Brain microvascular endothelial cell (primary cell): ENCODE results near the gene MTARC1.

ENCODE experiments used
- DNase-seq: peaks from one replicate; pipeline ENCODE4 v3.0.0-alpha.2; 2020
- H3K27ac ChIP-seq: fragments of 250-450 bp; sonication (Bioruptor Pico); 2 replicates; pipeline ENCODE4 v1.5.1; 2020; ENCODE audit warnings: mild to moderate bottlenecking, moderate library complexity
- H3K27me3 ChIP-seq: fragments of 250-450 bp; sonication (Bioruptor Pico); replicated peaks from 2 replicates; pipeline ENCODE4 v1.5.1; 2020; ENCODE audit warnings: mild to moderate bottlenecking
- H3K36me3 ChIP-seq: fragments of 250-450 bp; sonication (Bioruptor Pico); replicated peaks from 2 replicates; pipeline ENCODE4 v1.5.1; 2020; ENCODE audit warnings: mild to moderate bottlenecking
- H3K4me3 ChIP-seq: 2 replicates; pipeline ENCODE4 v1.5.1; 2011; ENCODE audit warnings: low read depth, mild to moderate bottlenecking, control low read depth, low read length, moderate library complexity
- in situ Hi-C: cut with HindIII; loops from 2 replicates; pipeline ENCODE4 v1.10.0; 2017; ENCODE audit warnings: low sequenced_read_pairs, low pct_ligation_motif_present
- TF ChIP-seq, protein P1 (sequence below): IDR thresholded peaks from 2 replicates; pipeline ENCODE4 v1.5.1; 2011; ENCODE audit warnings: low read depth, mild to moderate bottlenecking, moderate library complexity, low read length, control low read depth, inconsistent platforms; ENCODE audit errors: missing control alignments

MTARC1 gene

DNA sequence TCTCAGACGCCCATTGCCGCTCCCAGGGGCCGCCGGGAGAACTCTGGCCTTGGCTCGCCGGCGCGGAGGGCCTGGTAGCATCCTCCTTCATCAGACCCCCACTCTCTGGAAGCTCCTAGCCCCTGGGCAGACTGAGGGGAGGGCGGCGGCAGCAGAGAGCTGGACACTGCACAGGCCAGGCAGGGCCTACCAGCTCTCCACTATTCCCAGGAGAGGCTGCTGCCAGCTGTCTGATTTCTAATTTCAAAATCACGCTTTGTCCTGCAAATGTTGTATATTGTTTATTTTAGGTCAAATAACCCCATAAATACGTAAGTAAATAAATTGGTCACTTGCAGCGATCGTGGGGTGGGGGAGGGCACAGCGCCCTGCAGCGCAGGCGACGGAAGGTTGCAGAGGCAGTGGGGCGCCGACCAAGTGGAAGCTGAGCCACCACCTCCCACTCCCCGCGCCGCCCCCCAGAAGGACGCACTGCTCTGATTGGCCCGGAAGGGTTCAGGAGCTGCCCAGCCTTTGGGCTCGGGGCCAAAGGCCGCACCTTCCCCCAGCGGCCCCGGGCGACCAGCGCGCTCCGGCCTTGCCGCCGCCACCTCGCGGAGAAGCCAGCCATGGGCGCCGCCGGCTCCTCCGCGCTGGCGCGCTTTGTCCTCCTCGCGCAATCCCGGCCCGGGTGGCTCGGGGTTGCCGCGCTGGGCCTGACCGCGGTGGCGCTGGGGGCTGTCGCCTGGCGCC is at the start of gene MTARC1:
TSS of gene MTARC1 (plus strand) at position 577 of the 732 bp plus-strand sequence. CDS start at position 609, 32 bp downstream.
- peak within 1 kb of the TSS; percentile 56 for H3K4me3 ChIP-seq
- H3K27ac ChIP-seq, result no peak within 1 kb of the TSS
- H3K36me3 ChIP-seq, result no peaks in the 10 kb centered on the region
- TF ChIP-seq, protein P1, sequence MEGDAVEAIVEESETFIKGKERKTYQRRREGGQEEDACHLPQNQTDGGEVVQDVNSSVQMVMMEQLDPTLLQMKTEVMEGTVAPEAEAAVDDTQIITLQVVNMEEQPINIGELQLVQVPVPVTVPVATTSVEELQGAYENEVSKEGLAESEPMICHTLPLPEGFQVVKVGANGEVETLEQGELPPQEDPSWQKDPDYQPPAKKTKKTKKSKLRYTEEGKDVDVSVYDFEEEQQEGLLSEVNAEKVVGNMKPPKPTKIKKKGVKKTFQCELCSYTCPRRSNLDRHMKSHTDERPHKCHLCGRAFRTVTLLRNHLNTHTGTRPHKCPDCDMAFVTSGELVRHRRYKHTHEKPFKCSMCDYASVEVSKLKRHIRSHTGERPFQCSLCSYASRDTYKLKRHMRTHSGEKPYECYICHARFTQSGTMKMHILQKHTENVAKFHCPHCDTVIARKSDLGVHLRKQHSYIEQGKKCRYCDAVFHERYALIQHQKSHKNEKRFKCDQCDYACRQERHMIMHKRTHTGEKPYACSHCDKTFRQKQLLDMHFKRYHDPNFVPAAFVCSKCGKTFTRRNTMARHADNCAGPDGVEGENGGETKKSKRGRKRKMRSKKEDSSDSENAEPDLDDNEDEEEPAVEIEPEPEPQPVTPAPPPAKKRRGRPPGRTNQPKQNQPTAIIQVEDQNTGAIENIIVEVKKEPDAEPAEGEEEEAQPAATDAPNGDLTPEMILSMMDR, result no peak
- in situ Hi-C loops, result no loop called here
- no peak for DNase-seq
- H3K27me3 ChIP-seq, result no peaks in the 10 kb centered on the region

DNA sequence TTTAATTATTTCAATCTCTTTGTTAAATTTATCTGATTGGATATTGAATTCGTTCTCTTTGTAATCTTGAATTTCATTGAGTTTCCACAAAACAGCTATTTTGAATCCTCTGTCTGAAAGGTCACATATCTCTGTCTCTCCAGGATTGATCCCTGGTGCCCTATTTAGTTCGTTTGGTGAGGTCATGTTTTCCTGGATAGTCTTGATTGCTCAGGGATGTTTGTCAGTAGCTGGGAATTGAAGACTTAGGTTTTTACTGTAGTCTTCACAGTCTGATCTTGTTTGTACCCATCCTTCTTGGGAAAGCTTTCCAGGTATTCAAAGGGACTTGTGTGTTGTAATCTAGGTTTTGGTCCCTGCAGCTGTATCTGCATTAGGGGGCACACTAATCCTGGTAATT is 45.4 kb upstream of the MTARC1 start:
- Histone ChIP-seq H3K27ac (no peak overlapping the region), H3K27me3 (no peaks in the 10 kb centered on the region), H3K36me3 (no peaks in the 10 kb centered on the region), H3K4me3 (no peak overlapping the region)
- TF ChIP-seq, protein P1, result no peak
- no peak for DNase-seq
- in situ Hi-C loops, result no loop called here

DNA sequence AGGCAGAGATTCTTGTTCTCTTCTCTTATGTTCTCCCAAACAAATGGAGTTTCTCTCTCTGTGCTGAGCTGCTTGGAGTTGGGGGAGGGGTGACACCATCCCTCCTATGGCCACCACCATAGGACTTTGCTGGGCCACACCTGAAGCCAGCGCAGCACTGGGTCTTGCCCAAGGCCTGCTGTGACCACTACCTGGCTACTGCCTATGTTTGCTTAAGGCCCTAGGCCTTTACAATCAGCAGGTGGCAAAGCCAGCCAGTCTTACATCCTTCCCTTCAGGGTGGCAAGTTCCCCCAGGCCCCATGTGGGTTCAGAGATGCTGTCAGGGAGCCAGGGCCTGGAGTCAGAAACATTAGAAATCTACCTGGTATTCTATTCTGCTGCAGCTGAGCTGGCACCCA is 44.9 kb upstream of the MTARC1 start:
- TF ChIP-seq, protein P1, result no peak
- Histone ChIP-seq H3K4me3 (no peak overlapping the region), H3K27ac (no peak overlapping the region), H3K27me3 (no peaks in the 10 kb centered on the region), H3K36me3 (no peaks in the 10 kb centered on the region)
- in situ Hi-C loops, result no loop called here
- DNase-seq, result no peak

DNA sequence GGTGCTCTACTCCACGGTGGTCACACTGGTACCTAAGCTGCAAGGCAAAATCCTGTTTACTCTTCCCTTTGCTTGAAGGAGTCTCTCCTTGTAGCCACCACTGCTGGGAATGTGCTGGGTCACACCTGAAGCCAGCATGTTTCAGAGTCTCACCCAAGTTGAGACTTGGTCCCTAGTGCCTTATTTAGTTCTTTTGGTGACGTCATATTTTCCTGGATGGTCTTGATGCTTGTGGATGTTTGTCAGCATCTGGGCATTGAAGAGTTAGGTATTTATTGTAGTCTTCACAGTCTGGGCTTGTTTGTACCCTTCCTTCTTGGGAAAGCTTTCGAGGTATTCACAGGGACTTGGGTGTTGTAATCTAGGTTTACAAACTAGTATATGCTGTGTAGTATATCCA is 44.2 kb upstream of the MTARC1 start:
- no peak for DNase-seq
- Histone ChIP-seq H3K27ac (no peak overlapping the region), H3K27me3 (no peaks in the 10 kb centered on the region), H3K4me3 (no peak overlapping the region), H3K36me3 (no peaks in the 10 kb centered on the region)
- TF ChIP-seq, protein P1, result no peak
- in situ Hi-C loops, result no loop called here

DNA sequence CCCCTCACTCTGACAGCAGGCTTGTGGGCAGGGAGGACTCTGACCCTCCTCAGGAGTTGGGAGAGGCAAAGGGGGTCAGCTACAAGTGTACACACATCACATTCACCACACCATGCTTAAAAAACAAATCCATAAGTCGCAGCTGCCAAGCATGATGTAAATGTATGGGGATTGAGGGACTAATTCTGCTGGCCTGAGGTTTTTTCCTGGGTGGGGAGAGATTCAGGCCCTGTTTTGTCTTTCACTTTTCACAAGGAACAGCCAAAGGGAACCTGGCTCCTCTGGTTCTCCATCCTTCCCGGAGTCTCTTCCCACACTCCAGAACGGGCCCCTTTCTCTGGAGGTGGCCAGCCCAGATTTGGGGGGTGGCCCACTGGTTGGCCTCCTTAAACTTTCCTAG is 39.9 kb upstream of the MTARC1 start:
- no peaks in the 10 kb centered on the region for H3K36me3 ChIP-seq
- TF ChIP-seq, protein P1, result no peak
- no peak overlapping the region for H3K27ac ChIP-seq
- no peak overlapping the region for H3K4me3 ChIP-seq
- no peaks in the 10 kb centered on the region for H3K27me3 ChIP-seq
- no peak for DNase-seq
- in situ Hi-C loops, result no loop called here
